Gastrocnemius medialis (tissue), 4 donors: ENCODE results near the gene DBNDD2. TPM values are rescaled to one million over a fixed set of nuclear protein-coding genes. Genes with fewer than 3 reads are reported as not detected.

Source experiments
- ATAC-seq, 2 donors: fragments of 150-250 bp; one replicate each; pipeline ENCODE4 v1.9.1; 2016
- DNase-seq, 2 donors: peaks; one replicate each; pipeline ENCODE4 v3.0.0-alpha.2; 2019
- H3K27ac ChIP-seq, 4 donors: fragments of 200-600 bp; sonication (generic); 1 replicate in 1 of 4; 2 replicates in 3 of 4; pipeline ENCODE4 v1.5.1; 2016 to 2018; ENCODE audit warnings: mild to moderate bottlenecking in 2 of 4, moderate library complexity in 1 of 4
- H3K27me3 ChIP-seq, 3 donors: fragments of 200-600 bp; sonication (generic) in 2 of 3; 1 replicate in 1 of 3; 2 replicates in 2 of 3; pipeline versions ENCODE4 v1.5.1 to v1.6.0; 2016 to 2019; ENCODE audit warnings: mild to moderate bottlenecking in 1 of 3, moderate library complexity in 1 of 3
- H3K36me3 ChIP-seq, 2 donors: fragments of 200-600 bp; sonication (generic) in 1 of 2; one replicate each; pipeline ENCODE4 v1.5.1; 2017 to 2018
- H3K4me1 ChIP-seq, 2 donors: fragments of 200-600 bp; sonication (generic) in 1 of 2; one replicate each; pipeline ENCODE4 v1.5.1; 2016 to 2017; ENCODE audit warnings: mild to moderate bottlenecking in 2 of 2
- H3K4me3 ChIP-seq, 4 donors: fragments of 200-600 bp; sonication (generic) in 3 of 4; 1 replicate in 1 of 4; 2 replicates in 3 of 4; pipeline ENCODE4 v1.5.1; 2016 to 2019; ENCODE audit warnings: mild to moderate bottlenecking in 2 of 4
- H3K9me3 ChIP-seq, 3 donors: fragments of 200-600 bp; sonication (generic) in 2 of 3; 1 replicate in 1 of 3; 2 replicates in 2 of 3; pipeline ENCODE4 v1.5.1; 2016 to 2019
- CTCF ChIP-seq, 5 experiments: fragments of 450-650 bp in 3 of 5; fragments of 200-600 bp in 2 of 5; sonication (generic) in 2 of 5; IDR thresholded peaks in 4 of 5; conservative IDR thresholded peaks in 1 of 5; 1 replicate in 4 of 5; 2 replicates in 1 of 5; pipeline ENCODE4 v1.5.1; 2016 to 2019; ENCODE audit warnings: antibody characterized with exemption in 5 of 5, mild to moderate bottlenecking in 3 of 5, moderate library complexity in 3 of 5
- POLR2A ChIP-seq, 2 donors: fragments of 450-650 bp; IDR thresholded peaks; one replicate each; pipeline ENCODE4 v1.6.1; 2017; ENCODE audit warnings: antibody characterized with exemption in 2 of 2, mild to moderate bottlenecking in 2 of 2, moderate library complexity in 2 of 2
- in situ Hi-C, 4 donors: fragments of 200-750 bp; cut with MboI; loops; one replicate each; pipeline versions ENCODE4 v1.15.0 to v1.8.0; 2017; ENCODE audit warnings: low sequenced_read_pairs in 4 of 4
- intact Hi-C: fragments of 100-400 bp; cut with DNase I; formaldehyde crosslinking; loops from one replicate; pipeline ENCODE4 v1.15.1; 2023; ENCODE audit warnings: low total_unique reads
- total RNA-seq, 4 donors: library from RNA; depleted of rRNA; stranded (reverse); fragments of >200 nt; gene quantifications; one replicate each; pipeline versions ENCODE4 v1.1.0 to v1.2.3, GENCODE V29; 2016

Gene DBNDD2
- total RNA-seq, 4 donors from 2014 or later, result 99.5 to 155 (median 121) TPM

GRCh38 chr20:45429618-45430017, 21.5 kb downstream of the DBNDD2 start:
- Histone ChIP-seq H3K4me1 (peaks cover 0 to 4% of the 10 kb centered on the region in 2 donors), H3K27me3 (no peaks in the 10 kb centered on the region), H3K4me3 (no peak overlapping the region), H3K9me3 (no peaks in the 10 kb centered on the region), H3K27ac (no peak overlapping the region), H3K36me3 (peaks cover 0 to 12% of the 10 kb centered on the region in 2 donors)
- TF ChIP-seq CTCF (IDR thresholded peaks at IDR 0.05 in 4 of 5, conservative IDR thresholded peaks at IDR 0.05 in 1 of 5), result no peak
- TF ChIP-seq POLR2A (IDR thresholded peaks at IDR 0.05), result no peak
- ATAC-seq (no peak), DNase-seq (no peak)
- intact Hi-C loops (no loop called here), in situ Hi-C loops (loop anchor here in 3 of 4 donors (10.0 to 25.0 kb wide), 4 partner anchors 55 to 392 kb away; partner anchors contain the start of gene TP53TG5 (in 1 of the 3))

- Histone ChIP-seq H3K4me1 (peaks cover 4 to 6% of the 10 kb centered on the region in 2 donors), H3K36me3 (no peaks in the 10 kb centered on the region), H3K4me3 (no peak overlapping the region), H3K27me3 (no peaks in the 10 kb centered on the region), H3K27ac (no peak overlapping the region), H3K9me3 (no peaks in the 10 kb centered on the region)
- ATAC-seq (no peak), DNase-seq (no peak)
- in situ Hi-C loops (loop anchor here in 3 of 4 donors (10.0 to 25.0 kb wide), 4 partner anchors 57 to 395 kb away; partner anchors contain the start of gene TP53TG5 (in 1 of the 3)), intact Hi-C loops (no loop called here)
- TF ChIP-seq POLR2A (IDR thresholded peaks at IDR 0.05), result no peak
- TF ChIP-seq CTCF (IDR thresholded peaks at IDR 0.05 in 4 of 5, conservative IDR thresholded peaks at IDR 0.05 in 1 of 5), result no peak
Measured at GRCh38 chr20:45432294-45432693, 24.2 kb downstream of the DBNDD2 start.

- H3K27ac ChIP-seq, result peak overlapping the region in 3 of 4 donors; percentile 19 to 49 (median 34)
- no peaks in the 10 kb centered on the region for H3K27me3 ChIP-seq
- TF ChIP-seq CTCF (IDR thresholded peaks at IDR 0.05 in 4 of 5, conservative IDR thresholded peaks at IDR 0.05 in 1 of 5) (no peak), POLR2A (IDR thresholded peaks at IDR 0.05) (no peak)
- no peaks in the 10 kb centered on the region for H3K9me3 ChIP-seq
- H3K36me3 ChIP-seq, result no peaks in the 10 kb centered on the region
- ATAC-seq (peak; percentile 18 to 28), DNase-seq (peak; percentile 25 to 51)
- H3K4me1 ChIP-seq, result peaks cover 4 to 6% of the 10 kb centered on the region in 2 donors
- H3K4me3 ChIP-seq, result no peak overlapping the region
- in situ Hi-C loops (loop anchor here in 3 of 4 donors (10.0 to 25.0 kb wide), 4 partner anchors 59 to 396 kb away; partner anchors contain the start of gene TP53TG5 (in 1 of the 3)), intact Hi-C loops (no loop called here)
Measured at GRCh38 chr20:45433316-45433715, 25.2 kb downstream of the DBNDD2 start.

GRCh38 chr20:45433976-45434375, 25.9 kb downstream of the DBNDD2 start:
- H3K4me3 ChIP-seq, result no peak overlapping the region
- no peaks in the 10 kb centered on the region for H3K36me3 ChIP-seq
- TF ChIP-seq CTCF (IDR thresholded peaks at IDR 0.05 in 4 of 5, conservative IDR thresholded peaks at IDR 0.05 in 1 of 5) (no peak), POLR2A (IDR thresholded peaks at IDR 0.05) (no peak)
- in situ Hi-C loops, result loop anchor here in 3 of 4 donors (10.0 to 25.0 kb wide), 4 partner anchors 59 to 397 kb away; partner anchors contain the start of gene TP53TG5 (in 1 of the 3)
- ATAC-seq (no peak), DNase-seq (no peak)
- no peaks in the 10 kb centered on the region for H3K27me3 ChIP-seq
- intact Hi-C loops, result no loop called here
- peak overlapping the region in 1 of 4 donors; percentile 49 for H3K27ac ChIP-seq
- peaks cover 4 to 6% of the 10 kb centered on the region in 2 donors for H3K4me1 ChIP-seq
- no peaks in the 10 kb centered on the region for H3K9me3 ChIP-seq
